Posterior cingulate gyrus (tissue), 11 donors: ENCODE data around the gene MYO1G.

Experiments used
- DNase-seq, 10 donors: peaks; one replicate each; pipeline versions ENCODE4 v3.0.0 to v3.0.0-alpha.2; 2020 to 2021; ENCODE audit warnings: mixed read lengths in 3 of 10
- intact Hi-C: fragments of 100-400 bp; cut with DNase I; formaldehyde crosslinking; loops from one replicate; pipeline ENCODE4 v1.15.1; 2023

MYO1G gene

GRCh38 chr7:44970523-44971051 is 8.2 kb downstream of the MYO1G start:
- DNase-seq = peak in 3 of 10 donors; percentile 46 to 73 (median 60)
- intact Hi-C loops = no loop called here

- intact Hi-C loops = no loop called here
- DNase-seq = peak in 3 of 10 donors; percentile 27 to 79 (median 48)
Measured at GRCh38 chr7:44969701-44970522, 8.9 kb downstream of the MYO1G start.

GRCh38 chr7:44969049-44969700 is 9.6 kb downstream of the MYO1G start:
- peak in 3 of 10 donors; percentile 15 to 34 (median 16) for DNase-seq
- intact Hi-C loops = no loop called here

- intact Hi-C loops = no loop called here
Measured at GRCh38 chr7:44967571-44968446, 11.0 kb downstream of the MYO1G start.

GRCh38 chr7:44966731-44967538 is 11.9 kb downstream of the MYO1G start:
- DNase-seq = peak in 1 of 10 donors; percentile 43
- intact Hi-C loops = no loop called here

More at GRCh38 chr7:44967571-44968446, 11.0 kb downstream of the MYO1G start:
- DNase-seq = peak in 1 of 10 donors; percentile 84

GRCh38 chr7:44965937-44966730 is 12.7 kb downstream of the MYO1G start:
- intact Hi-C loops = no loop called here
- DNase-seq = peak in 1 of 10 donors; percentile 66

- peak in 1 of 10 donors; percentile 57 for DNase-seq
- intact Hi-C loops = no loop called here
Measured at GRCh38 chr7:44965441-44965903, 13.3 kb downstream of the MYO1G start.

GRCh38 chr7:44964831-44965440 is 13.9 kb downstream of the MYO1G start:
- intact Hi-C loops = no loop called here
- DNase-seq = peak in 1 of 10 donors; percentile 85

GRCh38 chr7:44964384-44964830 is 14.4 kb downstream of the MYO1G start:
- intact Hi-C loops = no loop called here

GRCh38 chr7:44963364-44964290 is 15.2 kb downstream of the MYO1G start:
- DNase-seq = peak in 1 of 10 donors; percentile 67

More at GRCh38 chr7:44964384-44964830, 14.4 kb downstream of the MYO1G start:
- DNase-seq = peak in 1 of 10 donors; percentile 79

GRCh38 chr7:44962483-44963251 is 16.1 kb downstream of the MYO1G start:
- DNase-seq = peak in 7 of 10 donors; percentile 36 to 94 (median 55)
- intact Hi-C loops = no loop called here

More at GRCh38 chr7:44963364-44964290, 15.2 kb downstream of the MYO1G start:
- intact Hi-C loops = no loop called here

GRCh38 chr7:44961844-44962482 is 16.9 kb downstream of the MYO1G start:
- intact Hi-C loops = no loop called here
- DNase-seq = peak in 1 of 10 donors; percentile 76

GRCh38 chr7:44960011-44960580 is 18.7 kb downstream of the MYO1G start:
- no peak for DNase-seq
- intact Hi-C loops = no loop called here

- peak in 1 of 10 donors; percentile 49 for DNase-seq
- intact Hi-C loops = no loop called here
Measured at GRCh38 chr7:44959433-44959951, 19.3 kb downstream of the MYO1G start.
